CD4-positive, alpha-beta memory T cell (primary cell): ENCODE data around the gene FOSB. TPM values are rescaled to one million over a fixed set of nuclear protein-coding genes. Genes with fewer than 3 reads are reported as not detected.

Experiments used
- CTCF ChIA-PET: fragments of 350-600 bp; sonication (Branson Sonifier 250); formaldehyde crosslinking; loops from one replicate; lab custom pipeline; 2021; ENCODE audit warnings: inconsistent platforms; ENCODE audit not compliant: partially characterized antibody; lab: Charles Lee
- POLR2A ChIA-PET: fragments of 350-600 bp; sonication (Branson Sonifier 250); formaldehyde crosslinking; loops from one replicate; lab custom pipeline; 2021; ENCODE audit not compliant: partially characterized antibody; lab: Charles Lee
- DNase-seq, 5 donors: peaks; one replicate each; pipeline versions ENCODE4 v3.0.0 to v3.0.0-alpha.2; 2020 to 2022; ENCODE audit warnings: mixed read lengths in 1 of 5
- H3K27ac ChIP-seq: one replicate; pipeline ENCODE4 v1.7.0; 2013; ENCODE audit warnings: low read depth, low read length
- H3K27me3 ChIP-seq: 2 replicates; pipeline ENCODE4 v1.7.0; 2013; ENCODE audit warnings: mild to moderate bottlenecking, low read length, moderate library complexity; ENCODE audit not compliant: insufficient read depth
- H3K36me3 ChIP-seq: 2 replicates; pipeline ENCODE4 v1.7.0; 2013; ENCODE audit warnings: mild to moderate bottlenecking, low read length, moderate library complexity; ENCODE audit not compliant: insufficient read depth
- H3K4me1 ChIP-seq: 2 replicates; pipeline ENCODE4 v1.7.0; 2013; ENCODE audit warnings: mild to moderate bottlenecking, low read length, moderate library complexity; ENCODE audit not compliant: insufficient read depth
- H3K4me3 ChIP-seq, 2 donors: one replicate each; pipeline ENCODE4 v1.7.0; 2013; ENCODE audit warnings: low read length in 2 of 2, mild to moderate bottlenecking in 1 of 2
- H3K9me3 ChIP-seq, 2 donors: one replicate each; pipeline ENCODE4 v1.7.0; 2013; ENCODE audit warnings: low read length in 2 of 2, control low read depth in 1 of 2; ENCODE audit not compliant: control insufficient read depth in 1 of 2
- H3K27ac Mint-ChIP-seq, 7 donors: one replicate each; pipeline ENCODE4 v1.8.0; 2020 to 2021; ENCODE audit warnings: mixed read lengths in 7 of 7, mild to moderate bottlenecking in 6 of 7, inconsistent platforms in 3 of 7, moderate library complexity in 3 of 7
- H3K27me3 Mint-ChIP-seq, 2 donors: one replicate each; pipeline ENCODE4 v1.8.0; 2020 to 2021; ENCODE audit warnings: mixed read lengths in 2 of 2
- H3K36me3 Mint-ChIP-seq, 2 donors: one replicate each; pipeline ENCODE4 v1.8.0; 2020 to 2021; ENCODE audit warnings: mixed read lengths in 2 of 2, inconsistent platforms in 1 of 2, mild to moderate bottlenecking in 1 of 2
- H3K4me1 Mint-ChIP-seq, 4 donors: one replicate each; pipeline ENCODE4 v1.8.0; 2020 to 2021; ENCODE audit warnings: mixed read lengths in 4 of 4, mild to moderate bottlenecking in 1 of 4
- H3K4me3 Mint-ChIP-seq, 8 donors: one replicate each; pipeline ENCODE4 v1.8.0; 2020 to 2021; ENCODE audit warnings: mixed read lengths in 8 of 8, mild to moderate bottlenecking in 7 of 8, moderate library complexity in 6 of 8, inconsistent platforms in 3 of 8
- H3K9me3 Mint-ChIP-seq, 8 donors: one replicate each; pipeline ENCODE4 v1.8.0; 2020 to 2021; ENCODE audit warnings: mixed read lengths in 8 of 8, mild to moderate bottlenecking in 5 of 8, inconsistent platforms in 3 of 8, moderate library complexity in 1 of 8
- intact Hi-C: fragments of 100-400 bp; cut with micrococcal nuclease; formaldehyde crosslinking; loops from one replicate; pipeline ENCODE4 v1.15.1; 2023
- polyA plus RNA-seq, 2 donors: library from polyadenylated mRNA; unstranded; fragments of 300-500 nt; fragmentation: Illumina TruSeq; gene quantifications; one replicate each; pipeline ENCODE4 v1.2.3, GENCODE V29; 2021
- total RNA-seq, 2 experiments: library from RNA; stranded (reverse); gene quantifications; one replicate each; pipeline ENCODE4 v1.2.3, GENCODE V29; 2021

The FOSB gene
- total and polyA plus RNA-seq, 4 experiments from 2014 or later: 4.2 to 17.1 (median 8.6) TPM

DNA sequence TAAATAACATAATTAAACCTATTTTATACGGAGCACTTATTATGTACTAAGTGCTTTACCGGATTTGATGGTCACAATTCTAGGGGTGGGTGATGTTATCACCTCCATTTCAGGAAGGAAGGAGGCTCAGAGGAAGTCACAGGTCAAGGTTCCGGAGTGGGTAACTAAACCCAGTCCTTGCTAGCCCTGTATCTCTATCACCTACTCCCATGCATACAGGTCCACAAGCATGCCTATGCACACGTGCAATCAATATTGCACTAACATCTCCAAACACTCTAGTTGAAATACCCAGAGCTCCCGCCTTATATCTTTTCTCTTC lies 17.8 kb upstream of the FOSB start:
- no peaks in the 10 kb centered on the region for H3K9me3 ChIP-seq
- peaks cover 0 to 30% of the 10 kb centered on the region in 2 donors for H3K36me3 Mint-ChIP-seq
- peak overlapping the region; percentile 99 to 100 (median 100) for H3K27ac Mint-ChIP-seq
- peaks cover 0 to 2% (median 0%) of the 10 kb centered on the region in 8 donors for H3K9me3 Mint-ChIP-seq
- intact Hi-C loops: loop anchor here (1.0 kb wide), 1 partner anchor 28 kb away; no protein-coding TSS in a partner anchor
- H3K4me3 Mint-ChIP-seq: peak overlapping the region; percentile 93 to 97 (median 96)
- peaks cover 42% of the 10 kb centered on the region for H3K4me1 ChIP-seq
- H3K27me3 ChIP-seq: no peaks in the 10 kb centered on the region
- ChIA-PET POLR2A (interaction anchor here (1.0 to 15.5 kb wide), 6 partner anchors 10 to 343 kb away, joined by 3 to 240 read pairs (median 14); partner anchors contain the start of genes DMWD and FOSB), CTCF (interaction anchor here (0.6 to 6.4 kb wide), 5 partner anchors 10 to 454 kb away, joined by 3 to 72 read pairs (median 19); partner anchors contain the start of gene FOSB)
- peak overlapping the region; percentile 99 for H3K27ac ChIP-seq
- DNase-seq: peak in 3 of 5 donors; percentile 61 to 69 (median 64)
- peak overlapping the region; percentile 45 to 50 for H3K4me3 ChIP-seq
- H3K4me1 Mint-ChIP-seq: peaks cover 36 to 75% (median 49%) of the 10 kb centered on the region in 4 donors
- H3K36me3 ChIP-seq: no peaks in the 10 kb centered on the region
- peaks cover 0 to 4% of the 10 kb centered on the region in 2 donors for H3K27me3 Mint-ChIP-seq

DNA sequence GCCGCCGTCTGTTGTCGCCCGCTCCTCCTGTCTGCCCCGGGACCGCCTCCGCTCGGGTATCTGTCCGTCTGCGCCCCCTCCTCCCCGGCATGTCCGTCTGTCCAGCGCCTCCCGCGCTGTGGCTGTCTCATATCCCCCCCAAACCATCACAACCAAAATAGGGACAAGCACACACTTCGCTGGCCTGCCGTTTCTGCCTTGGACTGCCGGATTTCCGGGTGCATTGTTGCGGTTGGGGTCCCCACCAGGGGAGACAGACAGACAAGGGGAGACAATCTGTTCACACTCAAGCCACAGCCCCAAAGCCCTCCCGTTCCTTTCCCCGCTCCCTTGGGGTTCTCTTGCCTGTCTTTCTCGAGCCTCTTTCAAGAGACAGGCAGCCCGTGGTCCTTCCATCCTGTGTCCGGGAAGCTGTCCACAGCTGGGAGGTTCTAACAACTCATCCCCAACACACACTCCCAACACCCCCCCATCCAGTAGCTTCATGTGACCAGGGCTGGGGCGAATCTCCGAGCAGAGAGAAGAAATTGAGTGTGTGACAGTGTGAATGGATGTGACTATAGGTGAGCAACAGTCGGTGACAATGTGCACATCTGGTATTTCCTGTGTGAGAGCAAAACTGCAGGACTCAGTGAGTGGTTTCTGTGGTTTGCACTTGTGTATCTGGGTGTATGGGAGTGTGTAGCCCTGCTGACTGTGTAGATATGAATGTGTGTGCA lies 16.5 kb upstream of the FOSB start:
- CTCF ChIA-PET: interaction anchor here (0.9 to 1.2 kb wide), 2 partner anchors 12 to 28 kb away, joined by 3 to 5 read pairs; no protein-coding TSS in a partner anchor
- intact Hi-C loops: loop anchor here (1.0 kb wide), 1 partner anchor 16 kb away; the partner anchor contains the start of gene FOSB
- Histone ChIP-seq H3K9me3 (no peaks in the 10 kb centered on the region), H3K36me3 (no peaks in the 10 kb centered on the region), H3K27ac (peak overlapping the region; percentile 99), H3K4me3 (peak overlapping the region; percentile 40 to 68), H3K27me3 (no peaks in the 10 kb centered on the region), H3K4me1 (peaks cover 50% of the 10 kb centered on the region)
- Mint-ChIP-seq H3K9me3 (peaks cover 0 to 2% (median 0%) of the 10 kb centered on the region in 8 donors), H3K4me1 (peaks cover 37 to 75% (median 49%) of the 10 kb centered on the region in 4 donors), H3K27ac (peak overlapping the region; percentile 99 to 100 (median 100)), H3K4me3 (peak overlapping the region; percentile 87 to 94 (median 92)), H3K36me3 (peaks cover 0 to 24% of the 10 kb centered on the region in 2 donors), H3K27me3 (peaks cover 0 to 4% of the 10 kb centered on the region in 2 donors)
- peak; percentile 72 to 86 (median 79) for DNase-seq
- POLR2A ChIA-PET: interaction anchor here (1.0 to 15.5 kb wide), 4 partner anchors 10 to 27 kb away, joined by 3 to 240 read pairs (median 6); partner anchors contain the start of gene FOSB

DNA sequence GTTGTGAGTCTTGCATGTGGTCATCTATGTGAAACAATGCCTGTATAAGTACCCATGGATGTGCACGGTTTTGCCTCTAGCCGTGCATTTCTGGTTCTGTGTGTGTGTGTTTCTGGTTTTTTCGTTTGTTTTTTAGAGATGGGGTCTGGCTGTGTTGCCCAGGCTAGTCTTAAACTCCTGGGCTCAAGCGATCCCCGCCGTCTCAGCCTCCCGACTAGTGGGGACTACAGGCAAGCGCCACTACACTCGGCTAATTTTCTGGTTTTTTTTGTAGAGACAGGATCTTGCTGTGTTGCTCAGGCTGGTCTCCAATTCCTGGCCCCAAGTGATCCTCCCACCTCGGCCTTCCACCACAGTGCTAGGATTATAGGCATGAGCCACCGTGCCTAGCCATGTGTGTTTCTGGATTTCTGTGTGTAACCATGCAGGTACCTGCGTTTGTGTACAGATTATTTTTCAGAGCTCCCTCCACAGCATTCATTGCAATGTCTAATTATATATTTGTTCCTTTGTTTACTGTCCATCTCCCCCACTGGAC lies 15.9 kb upstream of the FOSB start:
- Histone ChIP-seq H3K4me1 (peaks cover 53% of the 10 kb centered on the region), H3K36me3 (no peaks in the 10 kb centered on the region), H3K27me3 (no peaks in the 10 kb centered on the region), H3K27ac (peak overlapping the region; percentile 99), H3K9me3 (no peaks in the 10 kb centered on the region), H3K4me3 (no peak overlapping the region)
- DNase-seq: peak in 1 of 5 donors; percentile 47
- POLR2A ChIA-PET: interaction anchor here (1.0 to 15.5 kb wide), 5 partner anchors 9 to 26 kb away, joined by 3 to 240 read pairs (median 5); partner anchors contain the start of gene FOSB
- Mint-ChIP-seq H3K4me1 (peaks cover 36 to 77% (median 48%) of the 10 kb centered on the region in 4 donors), H3K27me3 (peaks cover 0 to 4% of the 10 kb centered on the region in 2 donors), H3K4me3 (peak overlapping the region; percentile 87 to 94 (median 92)), H3K36me3 (peaks cover 0 to 21% of the 10 kb centered on the region in 2 donors), H3K9me3 (peaks cover 0 to 2% (median 0%) of the 10 kb centered on the region in 8 donors), H3K27ac (peak overlapping the region; percentile 99 to 100 (median 100))
- intact Hi-C loops: loop anchor here (1.0 kb wide), 1 partner anchor 15 kb away; the partner anchor contains the start of gene FOSB
- CTCF ChIA-PET: interaction anchor here (0.9 to 1.2 kb wide), 2 partner anchors 12 to 27 kb away, joined by 3 to 5 read pairs; no protein-coding TSS in a partner anchor

DNA sequence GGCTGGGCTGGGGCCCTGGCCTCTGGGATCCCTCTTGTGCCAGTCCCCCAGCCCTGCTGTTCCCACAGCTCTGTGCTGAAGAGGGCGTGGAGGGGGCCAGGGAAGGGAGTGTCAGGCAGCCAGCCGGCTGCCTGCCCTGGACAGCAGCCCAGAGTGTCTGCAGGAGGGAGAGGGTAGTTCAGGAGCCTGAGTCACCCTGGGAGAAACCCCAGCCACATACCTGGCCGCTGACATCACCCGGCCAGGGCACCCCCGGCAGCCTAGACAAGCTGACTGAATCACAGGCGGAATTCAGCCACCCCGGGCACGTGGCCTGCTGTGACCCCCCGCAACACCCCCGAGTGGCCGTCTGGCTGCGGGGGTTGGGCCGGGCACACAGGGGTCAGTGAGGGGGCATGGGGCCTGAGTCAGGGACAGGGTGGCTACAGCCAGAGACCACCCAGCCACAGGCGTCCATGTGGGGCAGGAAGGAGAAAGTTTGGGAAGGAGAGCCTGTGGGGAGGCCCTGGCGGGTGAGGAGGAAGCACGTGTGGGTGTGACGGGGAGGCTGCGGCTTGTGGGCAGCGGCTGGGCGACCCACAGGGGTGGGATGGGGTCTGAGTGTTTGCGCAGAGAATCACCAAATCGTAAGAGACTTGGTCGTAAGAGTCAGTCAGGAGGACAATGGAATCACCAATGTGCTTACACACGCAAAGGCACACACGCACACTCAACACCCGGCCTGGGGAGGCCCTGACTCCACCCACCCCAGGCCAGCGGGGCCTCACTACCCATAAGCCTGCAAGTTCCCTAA lies 11.9 kb upstream of the FOSB start:
- ChIA-PET POLR2A (interaction anchor here (0.9 to 15.5 kb wide), 2 partner anchors 12 to 23 kb away, joined by 8 to 240 read pairs; partner anchors contain the start of gene FOSB), CTCF (interaction anchor here (1.0 to 2.7 kb wide), 5 partner anchors 11 to 225 kb away, joined by 4 to 13 read pairs (median 5); partner anchors contain the start of gene FOSB)
- Mint-ChIP-seq H3K36me3 (peaks cover 0 to 8% of the 10 kb centered on the region in 2 donors), H3K4me1 (peaks cover 20 to 48% (median 27%) of the 10 kb centered on the region in 4 donors), H3K27me3 (peaks cover 0 to 4% of the 10 kb centered on the region in 2 donors), H3K27ac (peak overlapping the region; percentile 75 to 95 (median 86)), H3K9me3 (no peaks in the 10 kb centered on the region), H3K4me3 (peak overlapping the region; percentile 54 to 81 (median 63))
- H3K27me3 ChIP-seq: no peaks in the 10 kb centered on the region
- H3K4me1 ChIP-seq: peaks cover 30% of the 10 kb centered on the region
- intact Hi-C loops: no loop called here
- H3K27ac ChIP-seq: peak overlapping the region; percentile 20
- no peak overlapping the region for H3K4me3 ChIP-seq
- no peaks in the 10 kb centered on the region for H3K36me3 ChIP-seq
- peak; percentile 51 to 91 (median 54) for DNase-seq
- no peaks in the 10 kb centered on the region for H3K9me3 ChIP-seq

DNA sequence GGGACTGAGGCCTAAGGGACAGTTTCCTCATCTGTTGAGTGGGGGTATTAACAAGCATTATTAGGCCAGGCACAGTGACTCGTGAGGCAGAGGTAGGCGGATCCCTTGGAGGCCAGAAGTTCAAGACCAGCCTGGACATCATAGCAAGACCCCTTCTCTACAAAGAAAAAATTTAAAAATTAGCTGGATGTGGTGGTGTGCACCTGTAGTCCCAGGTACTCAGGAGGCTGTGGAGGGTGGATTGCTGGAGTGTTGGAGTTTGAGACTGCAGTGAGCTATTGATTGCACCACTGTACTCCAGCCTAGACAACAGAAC lies 11.3 kb upstream of the FOSB start:
- Histone ChIP-seq H3K27ac (peak overlapping the region; percentile 20), H3K4me1 (peaks cover 26% of the 10 kb centered on the region), H3K9me3 (no peaks in the 10 kb centered on the region), H3K27me3 (no peaks in the 10 kb centered on the region), H3K4me3 (no peak overlapping the region), H3K36me3 (no peaks in the 10 kb centered on the region)
- DNase-seq: no peak
- Mint-ChIP-seq H3K9me3 (no peaks in the 10 kb centered on the region), H3K4me3 (peak overlapping the region in 5 of 8 donors; percentile 47 to 81 (median 55)), H3K36me3 (peaks cover 0 to 3% of the 10 kb centered on the region in 2 donors), H3K27ac (peak overlapping the region; percentile 75 to 95 (median 86)), H3K27me3 (peaks cover 0 to under 1% of the 10 kb centered on the region in 2 donors), H3K4me1 (peaks cover 18 to 43% (median 24%) of the 10 kb centered on the region in 4 donors)
- ChIA-PET POLR2A (interaction anchor here (0.9 to 15.5 kb wide), 2 partner anchors 12 to 23 kb away, joined by 8 to 240 read pairs; partner anchors contain the start of gene FOSB), CTCF (interaction anchor here (1.0 to 2.7 kb wide), 5 partner anchors 11 to 224 kb away, joined by 4 to 13 read pairs (median 5); partner anchors contain the start of gene FOSB)
- intact Hi-C loops: no loop called here

DNA sequence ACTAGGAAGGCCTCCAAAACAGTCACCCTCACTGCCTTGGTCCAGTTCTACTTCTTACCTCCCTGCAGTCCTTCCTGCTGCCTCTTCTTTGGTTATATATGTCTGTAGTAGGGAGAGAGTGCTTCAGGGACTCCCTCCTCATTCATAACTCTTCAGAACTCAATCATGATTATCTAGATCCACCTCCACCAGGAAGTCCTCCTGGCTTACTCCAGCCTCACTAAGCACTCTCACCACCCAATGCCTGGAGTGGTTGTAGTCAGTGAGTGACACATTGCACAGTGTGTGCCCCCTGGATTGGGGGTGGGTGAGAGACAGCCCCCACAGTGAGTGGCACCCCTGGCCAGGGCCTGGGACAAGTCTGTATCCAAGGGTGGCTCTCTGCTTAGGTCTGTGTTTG lies 10.0 kb upstream of the FOSB start:
- Mint-ChIP-seq H3K9me3 (no peaks in the 10 kb centered on the region), H3K36me3 (peaks cover 0 to 1% of the 10 kb centered on the region in 2 donors), H3K4me1 (peaks cover 10 to 33% (median 15%) of the 10 kb centered on the region in 4 donors), H3K27ac (peak overlapping the region in 3 of 7 donors; percentile 15 to 37 (median 24)), H3K27me3 (no peaks in the 10 kb centered on the region), H3K4me3 (no peak overlapping the region)
- intact Hi-C loops: no loop called here
- Histone ChIP-seq H3K27ac (no peak overlapping the region), H3K9me3 (no peaks in the 10 kb centered on the region), H3K4me3 (no peak overlapping the region), H3K27me3 (no peaks in the 10 kb centered on the region), H3K4me1 (peaks cover 17% of the 10 kb centered on the region), H3K36me3 (no peaks in the 10 kb centered on the region)
- ChIA-PET POLR2A (interaction anchor here (15.5 kb wide), 1 partner anchor 10 kb away, joined by 240 read pairs; the partner anchor contains the start of gene FOSB), CTCF (interaction anchor here (1.6 to 2.7 kb wide), 2 partner anchors 9 to 18 kb away, joined by 6 to 13 read pairs; partner anchors contain the start of gene FOSB)
- no peak for DNase-seq
